Breast epithelium (tissue), 3 donors: ENCODE measurements around the gene ARHGEF4.

Source experiments
- POLR2A ChIP-seq: fragments of 450-650 bp; IDR thresholded peaks from one replicate; pipeline ENCODE4 v1.6.1; 2016; ENCODE audit warnings: antibody characterized with exemption, mild to moderate bottlenecking, moderate library complexity
- POLR2AphosphoS5 ChIP-seq, 3 donors: sonication (generic); formaldehyde crosslinking; IDR thresholded peaks; one replicate each; pipeline ENCODE4 v1.6.1; 2017; ENCODE audit warnings: antibody characterized with exemption in 3 of 3

DNA sequence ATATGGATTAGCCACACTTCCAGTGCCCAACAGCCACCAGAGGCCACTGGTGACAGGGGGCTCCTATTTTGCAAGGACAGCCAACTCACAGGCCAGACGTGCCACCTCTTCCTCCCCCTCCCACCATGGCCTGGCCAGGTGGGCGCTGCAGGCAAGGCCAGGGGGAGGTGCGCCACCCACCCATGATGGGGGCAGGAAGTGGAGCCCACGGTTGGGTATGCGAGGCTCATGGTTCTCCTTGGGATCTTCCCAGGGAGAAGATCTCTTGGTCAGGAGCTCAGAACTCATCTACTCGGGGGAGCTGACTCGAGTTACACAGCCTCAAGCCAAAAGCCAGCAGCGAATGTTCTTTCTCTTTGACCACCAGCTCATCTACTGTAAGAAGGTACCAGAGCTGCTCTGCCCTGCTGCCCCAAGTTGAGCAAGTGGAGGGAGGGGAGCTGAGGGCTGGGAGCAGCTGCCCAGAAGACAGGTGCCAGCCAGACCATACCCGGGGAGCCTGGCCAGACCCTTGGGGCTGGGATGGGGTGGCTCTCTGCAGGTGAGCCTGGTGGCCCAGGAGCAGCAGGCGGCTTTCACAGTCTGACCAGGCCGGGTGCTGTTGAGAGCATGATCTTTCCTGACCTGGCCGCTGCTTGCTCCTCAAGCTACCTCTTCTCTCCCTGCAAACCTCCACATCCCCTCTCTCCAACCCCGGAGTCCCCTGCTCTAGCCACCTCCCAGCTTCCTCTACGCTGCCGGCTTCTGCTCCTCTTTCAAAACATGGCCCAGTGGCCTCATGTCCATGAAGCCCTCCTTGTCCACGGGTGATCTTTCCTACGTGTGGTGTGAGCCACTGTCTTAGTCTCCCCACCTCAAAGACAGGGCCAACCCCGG, 206.7 kb downstream of the ARHGEF4 start:
- TF ChIP-seq POLR2AphosphoS5 (IDR thresholded peaks at IDR 0.05): no peak
- TF ChIP-seq POLR2A: no peak
